ENCODE results near the gene TMEM267.
"Not testable (repeated sequence)": the region's sequence is repeated elsewhere in the genome, so short reads cannot be mapped to it uniquely, and the experiment has no call there.

Gene TMEM267

DNA sequence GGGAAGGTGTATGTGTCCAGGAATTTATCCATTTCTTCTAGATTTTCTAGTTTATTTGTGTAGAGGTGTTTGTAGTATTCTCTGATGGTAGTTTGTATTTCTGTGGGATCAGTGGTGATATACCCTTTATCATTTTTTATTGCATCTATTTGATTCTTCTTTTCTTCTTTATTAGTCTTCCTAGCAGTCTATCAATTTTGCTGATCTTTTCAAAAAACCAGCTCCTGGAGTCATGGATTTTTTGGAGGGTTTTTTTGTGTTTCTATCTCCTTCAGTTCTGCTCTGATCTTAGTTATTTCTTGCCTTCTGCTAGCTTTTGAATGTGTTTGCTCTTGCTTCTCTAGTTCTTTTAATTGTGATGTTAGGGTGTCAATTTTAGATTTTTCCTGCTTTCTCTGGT is 42.1 kb downstream of the TMEM267 start:
- not testable (repeated sequence) for DNase-seq

DNA sequence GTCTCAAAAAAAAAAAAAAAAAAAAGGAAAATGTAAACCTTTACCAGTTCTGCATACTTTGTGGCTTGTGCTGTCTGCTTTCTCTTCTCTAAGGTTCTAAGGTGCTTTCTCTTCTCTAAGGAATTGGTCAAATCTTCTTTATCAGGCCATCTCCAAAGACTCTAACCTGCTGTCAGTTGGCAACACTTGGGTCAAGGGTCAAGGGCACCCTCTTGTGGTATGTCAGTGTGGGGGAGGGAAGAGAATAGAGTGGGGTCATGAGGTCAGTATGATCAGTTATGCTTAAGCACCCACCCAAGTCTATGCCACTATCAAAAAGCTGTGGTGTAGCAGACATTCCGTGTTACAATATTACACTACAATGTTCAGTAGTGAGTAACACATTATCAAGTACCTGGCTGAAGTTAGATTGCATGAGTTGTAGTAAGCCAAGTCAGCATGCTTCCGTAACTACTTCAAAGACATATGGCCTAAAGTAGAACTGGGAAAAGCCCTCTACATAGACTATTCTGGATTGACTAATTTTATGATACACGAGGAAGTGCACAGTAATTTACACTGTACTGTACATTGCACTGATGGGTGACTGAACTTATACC is 46.5 kb downstream of the TMEM267 start:
- DNase-seq: no peak

DNA sequence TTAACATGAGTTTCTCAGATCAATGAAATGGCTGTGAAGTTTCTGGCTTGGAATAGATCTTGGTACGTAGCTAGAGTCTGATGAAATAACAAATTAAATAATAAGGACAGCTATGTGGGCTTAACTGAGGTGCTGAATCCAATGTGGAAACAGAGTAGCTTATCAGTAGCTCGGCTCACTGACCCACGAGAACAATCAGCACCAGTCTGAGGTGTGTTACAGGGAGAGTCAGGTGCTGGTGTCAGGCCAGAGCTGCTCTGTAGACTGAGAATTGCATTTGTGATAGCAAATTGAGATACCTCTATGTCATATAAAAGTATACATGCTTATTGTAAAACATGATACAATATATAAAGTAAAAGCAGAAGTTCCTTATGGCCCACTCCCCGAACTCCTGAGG is 50.3 kb downstream of the TMEM267 start:
- DNase-seq: no peak

DNA sequence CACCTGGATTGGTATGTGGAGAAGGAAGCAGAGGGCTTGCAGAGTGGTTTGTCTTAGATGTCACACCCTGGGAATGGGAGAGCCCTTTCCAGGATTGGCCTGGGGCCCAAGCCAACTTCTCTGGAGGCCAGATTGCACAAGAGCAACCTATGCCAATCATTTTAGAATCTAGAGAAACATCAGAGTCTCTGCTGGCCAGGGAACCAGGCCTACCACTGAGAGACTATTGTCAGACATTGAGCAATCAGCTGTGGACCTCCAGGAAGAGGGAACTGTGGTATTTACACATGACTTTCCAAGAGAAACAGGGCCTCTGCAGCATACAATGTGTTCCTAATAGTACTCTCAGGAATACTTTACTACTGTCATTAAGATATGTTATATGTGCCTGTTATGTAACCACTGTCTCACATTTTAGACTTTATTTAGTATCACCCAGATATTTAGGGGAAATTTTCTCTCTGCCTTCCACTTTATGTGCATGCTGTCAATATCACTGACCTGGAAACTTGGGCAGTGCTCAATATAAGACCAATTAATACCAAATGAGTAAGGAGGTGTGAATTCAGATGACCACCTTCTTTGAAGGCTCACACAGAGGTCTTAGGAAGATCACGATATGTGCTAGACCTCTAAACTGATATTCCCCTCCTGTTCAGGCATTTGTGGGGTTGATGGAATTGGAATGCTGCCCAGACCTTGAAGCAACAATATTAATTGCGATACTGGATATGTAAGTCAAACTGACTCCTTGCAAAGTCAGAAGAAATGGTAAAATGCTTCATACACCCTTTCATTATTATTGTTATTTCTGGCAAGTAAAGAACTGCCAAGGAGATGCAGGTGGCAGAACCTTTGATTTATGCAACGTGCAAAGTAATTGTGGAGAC is 50.9 kb downstream of the TMEM267 start:
- no peak for DNase-seq

DNA sequence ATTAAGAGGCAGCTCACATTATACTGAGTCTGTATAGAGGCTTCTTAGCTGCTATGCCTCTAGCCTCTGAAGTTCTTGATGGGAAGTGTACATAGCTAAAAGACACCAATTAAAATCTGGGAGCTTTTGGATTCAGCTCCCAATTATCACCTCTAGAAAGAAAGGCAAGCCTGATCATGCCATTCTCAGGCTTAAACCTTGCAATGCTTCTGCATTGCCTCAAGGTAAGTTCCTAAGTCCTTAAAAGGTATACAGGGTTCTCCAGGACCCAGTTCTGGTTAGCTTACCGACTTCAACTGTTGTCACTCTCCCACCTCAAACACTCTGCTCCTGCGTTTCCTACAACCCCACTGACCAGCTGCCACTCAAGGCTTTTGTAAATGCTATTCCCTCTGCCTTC is 54.0 kb downstream of the TMEM267 start:
- DNase-seq: no peak

DNA sequence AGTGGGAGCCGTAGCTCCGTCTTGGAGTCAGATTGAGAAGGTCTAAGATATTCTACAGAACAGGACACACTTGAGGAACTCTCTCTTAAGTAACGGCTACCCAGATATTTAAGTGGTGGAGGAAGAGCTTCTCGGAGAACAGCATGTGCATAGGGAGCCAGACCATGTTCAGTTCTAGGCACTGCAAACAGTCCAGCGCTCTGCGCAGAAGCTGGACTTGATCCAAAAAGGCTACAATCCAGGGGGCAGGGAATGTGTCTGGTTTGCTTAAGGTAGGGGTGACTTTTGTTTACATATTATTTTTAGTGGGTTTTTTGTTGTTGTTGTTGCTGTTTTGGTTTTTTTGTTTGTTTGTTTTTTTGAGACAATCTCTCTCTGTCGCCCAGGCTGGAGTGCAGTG is 54.6 kb downstream of the TMEM267 start:
- DNase-seq: no peak

DNA sequence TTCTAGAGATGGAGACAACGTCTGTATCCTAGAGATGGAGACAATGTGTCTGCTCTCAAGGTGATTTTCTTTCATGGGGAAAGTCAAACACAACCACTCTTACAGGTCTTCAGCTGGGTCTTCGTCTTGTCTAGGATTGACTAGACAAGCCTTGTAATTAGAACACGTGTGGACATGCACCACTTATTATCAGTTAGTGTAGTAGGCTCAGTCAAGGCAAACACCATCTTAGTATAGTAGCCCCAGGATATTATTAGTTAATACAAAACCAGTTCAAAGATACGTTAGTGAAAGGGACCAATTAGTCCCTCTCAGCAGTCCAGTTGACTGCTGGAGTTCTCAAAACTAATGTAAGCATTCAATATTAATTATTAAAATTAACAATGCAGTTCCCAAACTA is 56.4 kb downstream of the TMEM267 start:
- no peak for DNase-seq

DNA sequence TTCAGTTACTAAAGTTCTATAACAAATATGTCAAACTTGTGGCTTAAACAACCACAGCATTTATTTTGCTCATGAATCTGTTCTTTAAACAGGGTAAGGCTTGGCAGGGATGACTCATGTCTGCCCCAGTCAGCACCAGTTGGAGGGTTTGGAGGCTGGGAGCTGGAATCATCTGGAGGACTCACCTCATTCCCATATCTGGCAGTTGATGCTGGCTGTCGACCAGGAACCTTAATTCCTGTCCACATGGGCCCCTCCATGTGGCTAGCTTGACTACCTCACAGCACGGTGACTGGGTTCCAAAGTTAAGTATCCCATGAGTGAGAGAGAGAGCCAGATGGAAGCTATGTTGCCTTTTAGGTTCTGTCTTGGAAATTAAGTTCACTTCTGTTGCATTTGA is 57.7 kb downstream of the TMEM267 start:
- DNase-seq: no peak

DNA sequence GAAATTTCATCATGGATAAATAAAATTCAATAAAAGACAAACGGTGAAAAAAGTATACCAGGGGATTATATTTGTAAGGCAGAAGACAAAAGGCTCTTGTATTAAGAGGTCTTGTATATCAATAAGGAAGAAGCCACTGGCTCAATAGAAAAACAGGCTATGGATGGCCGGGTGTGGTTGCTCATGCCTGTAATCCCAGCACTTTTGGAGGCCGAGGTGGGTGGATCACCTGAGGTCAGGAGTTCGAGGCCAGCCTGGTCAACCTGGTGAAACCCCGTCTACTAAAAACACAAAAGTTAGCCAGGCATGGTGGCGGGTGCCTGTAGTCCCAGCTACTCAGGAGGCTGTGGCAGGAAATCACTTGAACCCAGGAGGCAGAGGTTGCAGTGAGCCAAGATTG is 60.6 kb downstream of the TMEM267 start:
- DNase-seq: not testable (repeated sequence)

DNA sequence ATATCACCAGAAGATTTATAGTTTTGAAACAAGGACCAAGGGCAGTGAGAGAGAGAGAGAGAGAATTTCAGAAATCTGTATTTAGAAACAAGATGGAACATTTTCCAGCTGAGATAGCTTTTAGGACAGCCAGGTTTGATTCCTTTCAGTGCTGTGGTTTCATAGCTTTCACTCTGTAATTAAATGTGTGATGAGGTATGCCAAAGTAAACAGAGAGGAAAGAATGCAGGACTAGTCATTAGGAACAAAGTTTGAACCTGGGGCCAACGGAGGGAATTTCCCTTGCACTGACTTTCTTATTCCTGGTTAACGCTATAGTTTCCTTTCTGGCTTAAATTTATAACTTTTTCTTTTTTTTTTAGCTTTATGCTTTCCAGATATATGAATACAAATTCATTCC is 61.5 kb downstream of the TMEM267 start:
- no peak for DNase-seq

DNA sequence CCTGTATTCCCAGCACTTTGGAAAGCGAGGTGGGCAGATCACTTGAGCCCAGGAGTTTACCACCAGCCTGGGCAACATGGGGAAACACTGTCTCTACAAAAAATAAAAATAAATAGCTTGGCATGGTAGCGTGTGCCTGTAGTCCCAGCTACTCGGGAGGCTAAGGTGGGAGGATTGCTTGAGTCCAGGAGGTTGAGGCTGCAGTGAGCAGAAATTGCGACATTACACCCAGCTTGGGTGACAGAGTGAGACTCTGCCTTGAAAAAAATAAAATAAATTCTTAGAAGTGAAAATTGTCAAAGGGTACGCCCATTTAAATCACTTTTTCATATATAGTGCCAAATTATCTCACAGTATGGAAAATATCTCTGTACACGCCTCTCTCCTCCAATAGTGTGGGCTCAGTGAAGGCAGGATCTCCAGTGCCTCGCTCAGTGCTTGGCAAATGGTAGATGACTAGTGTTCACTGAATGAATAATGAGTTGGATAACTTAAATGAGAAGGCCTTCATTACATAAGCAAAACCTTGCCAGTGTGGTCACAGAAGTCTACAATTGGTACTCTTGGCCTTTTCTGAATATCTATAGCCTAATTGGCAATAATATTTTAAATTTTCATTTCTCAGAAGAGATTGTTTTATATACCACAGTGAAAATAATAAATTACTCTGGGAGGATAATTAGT is 62.1 kb downstream of the TMEM267 start:
- DNase-seq: no peak

DNA sequence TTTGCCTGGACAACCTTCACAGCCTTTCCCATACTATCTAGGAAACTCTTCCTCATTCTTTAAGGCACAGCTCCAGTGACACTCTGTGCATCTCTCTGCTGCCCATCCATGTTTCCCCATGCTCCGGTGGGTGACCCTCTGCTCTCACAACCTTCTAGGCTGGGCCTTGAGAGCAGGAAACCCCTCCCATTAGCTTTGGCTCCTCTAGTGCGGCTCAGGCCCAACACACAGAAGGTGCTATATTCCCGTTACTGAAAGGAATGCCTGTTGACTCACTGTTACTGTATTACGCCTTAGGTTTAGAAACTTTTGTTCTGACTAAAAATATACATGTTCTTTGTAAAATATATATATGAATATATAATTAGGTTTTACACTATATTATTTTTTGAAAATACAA is 63.4 kb downstream of the TMEM267 start:
- DNase-seq: no peak

DNA sequence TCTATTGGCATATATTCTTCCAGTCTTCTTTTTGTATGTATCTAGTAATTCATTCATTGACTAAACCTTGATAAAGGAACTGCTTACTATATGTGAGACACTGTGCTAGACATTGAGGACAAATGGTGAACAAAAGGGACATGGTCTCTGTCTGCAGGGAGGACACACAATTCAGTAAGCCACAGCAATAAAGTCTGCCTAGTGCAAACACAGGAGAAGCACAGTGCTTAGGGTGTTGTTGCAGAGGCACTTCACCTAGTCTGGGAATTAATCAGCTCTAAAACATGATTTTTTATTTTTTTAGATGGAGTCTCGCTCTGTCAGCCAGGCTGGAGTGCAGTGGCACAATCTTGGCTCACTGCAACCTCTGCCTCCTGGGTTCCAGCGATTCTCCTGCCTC is 65.1 kb downstream of the TMEM267 start:
- no peak for DNase-seq

DNA sequence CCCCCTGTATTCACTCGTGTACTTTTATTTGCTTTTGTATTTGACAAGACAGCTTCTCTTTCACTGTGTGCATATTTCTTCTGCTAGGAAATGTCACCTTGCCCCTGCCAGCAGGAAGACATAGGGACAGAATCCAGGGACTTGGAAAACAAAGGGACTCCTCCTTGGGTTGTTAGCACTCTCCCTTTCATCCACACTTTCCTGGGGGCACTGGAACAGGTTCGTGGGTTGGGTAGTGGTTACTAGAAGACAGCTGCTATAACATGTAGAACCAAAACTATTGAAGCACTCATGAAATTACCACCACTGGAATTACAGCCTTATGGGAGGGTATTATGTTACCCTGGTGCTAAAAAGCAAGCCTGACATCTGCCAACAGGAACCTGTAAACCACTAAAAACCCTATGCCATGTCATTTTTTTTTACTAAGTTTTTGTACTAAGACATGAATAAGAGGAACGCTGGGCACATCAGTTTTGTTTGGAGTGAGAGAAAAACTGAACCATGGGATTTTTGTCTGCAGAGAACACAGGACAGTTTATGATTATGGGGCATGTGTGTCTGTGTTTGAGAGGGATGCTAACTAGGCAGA is 66.8 kb downstream of the TMEM267 start:
- no peak for DNase-seq

DNA sequence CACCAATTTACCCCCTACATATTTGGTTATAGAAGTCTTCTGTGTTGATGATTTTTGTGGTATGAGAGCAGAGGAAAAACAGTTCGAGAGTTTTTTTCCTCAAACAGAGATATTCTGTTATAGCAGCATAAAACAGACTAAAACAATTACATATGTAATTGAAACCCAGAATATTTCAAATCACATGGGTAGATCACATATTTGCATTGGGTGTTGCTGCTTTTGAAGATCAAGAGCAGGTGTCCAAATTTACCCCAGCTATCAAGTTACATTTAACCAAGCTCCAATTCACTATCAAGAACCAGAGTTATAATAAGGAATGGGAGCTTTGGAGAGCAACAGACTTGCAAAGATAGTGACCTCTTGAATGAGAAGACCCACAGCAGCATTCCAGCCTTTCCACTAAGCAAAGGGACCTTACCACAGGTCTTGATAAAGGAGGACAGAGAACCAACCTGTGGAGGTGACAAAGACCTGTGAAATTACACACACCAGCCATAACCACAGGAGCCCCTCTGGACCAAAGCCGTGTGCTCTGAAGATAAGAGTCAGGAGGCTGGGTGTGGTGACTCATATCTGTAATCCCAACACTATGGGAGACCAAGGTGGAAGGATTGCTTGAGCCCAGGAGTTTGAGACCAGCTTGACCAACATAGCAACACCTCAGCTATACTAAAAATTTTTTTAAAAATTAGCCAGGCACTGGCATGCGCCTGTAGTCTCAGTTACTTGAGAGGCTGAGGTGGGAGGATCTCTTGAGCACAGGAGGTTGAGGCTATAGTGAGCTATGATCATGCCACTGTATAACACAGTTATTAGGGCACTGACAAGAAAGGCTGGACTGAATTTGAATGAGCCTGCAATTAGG is 67.5 kb downstream of the TMEM267 start:
- no peak for DNase-seq

DNA sequence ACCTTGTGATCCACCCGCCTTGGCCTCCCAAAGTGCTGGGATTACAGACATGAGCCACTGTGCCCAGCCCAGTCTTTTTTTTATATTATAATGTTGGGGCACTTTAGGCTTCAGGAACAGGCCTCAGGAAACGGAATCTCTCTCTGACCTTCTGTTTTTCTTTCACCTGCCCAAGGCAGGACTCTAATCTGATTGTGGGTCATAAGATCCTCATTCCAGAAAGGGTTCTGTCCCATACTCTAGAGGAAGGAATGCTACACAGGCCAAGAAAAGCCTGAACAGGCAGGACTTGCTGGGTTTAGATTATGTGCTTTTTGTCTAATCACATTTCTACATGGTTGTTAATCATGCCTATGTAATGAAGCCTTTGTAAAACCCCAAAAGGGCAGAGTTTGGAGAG is 69.7 kb downstream of the TMEM267 start:
- no peak for DNase-seq

DNA sequence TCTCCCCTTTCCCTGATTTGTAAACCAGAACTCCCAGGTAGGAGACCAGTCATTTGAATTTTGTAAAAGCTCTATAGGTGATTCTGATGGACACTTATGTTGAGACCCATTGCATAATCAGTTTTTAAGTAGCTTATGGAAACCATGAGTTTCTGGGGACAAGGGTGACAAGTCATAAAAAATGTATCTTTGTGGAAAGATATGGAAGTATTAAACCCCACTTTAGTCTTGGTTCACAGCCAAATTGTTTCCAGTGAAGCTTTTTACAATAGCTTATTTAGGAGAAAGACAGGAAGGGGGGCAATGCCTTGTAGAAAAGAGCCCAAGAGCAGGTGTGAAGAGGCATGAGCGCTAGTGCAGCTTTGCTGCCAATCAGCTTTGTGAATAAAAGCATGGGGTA is 71.0 kb downstream of the TMEM267 start:
- no peak for DNase-seq

DNA sequence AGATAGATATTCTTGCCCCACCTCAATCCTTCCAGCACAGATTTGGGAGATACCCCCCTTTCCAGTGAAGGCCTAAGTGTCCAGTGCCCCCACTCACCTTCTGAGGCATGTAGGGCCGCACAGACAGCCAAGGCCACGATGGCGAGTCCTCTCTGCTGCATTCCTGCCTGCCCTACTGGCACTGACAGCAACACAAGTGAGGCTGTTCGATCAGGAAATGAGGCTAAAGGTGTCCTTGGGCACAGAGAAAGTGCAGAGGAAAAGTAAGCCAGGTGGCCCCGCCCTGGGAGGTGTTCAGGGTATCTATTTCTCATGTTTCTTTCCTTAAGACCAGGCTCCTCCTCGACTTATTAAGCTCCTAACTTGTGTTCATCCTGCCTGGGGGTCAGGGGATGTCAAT is 71.5 kb downstream of the TMEM267 start, which contains the start of gene CCL28:
Gene CCL28 (minus strand): TSS at position 236 of the 400 bp plus-strand sequence. CDS start 75 bp downstream, at position 161.
- DNase-seq: no peak

DNA sequence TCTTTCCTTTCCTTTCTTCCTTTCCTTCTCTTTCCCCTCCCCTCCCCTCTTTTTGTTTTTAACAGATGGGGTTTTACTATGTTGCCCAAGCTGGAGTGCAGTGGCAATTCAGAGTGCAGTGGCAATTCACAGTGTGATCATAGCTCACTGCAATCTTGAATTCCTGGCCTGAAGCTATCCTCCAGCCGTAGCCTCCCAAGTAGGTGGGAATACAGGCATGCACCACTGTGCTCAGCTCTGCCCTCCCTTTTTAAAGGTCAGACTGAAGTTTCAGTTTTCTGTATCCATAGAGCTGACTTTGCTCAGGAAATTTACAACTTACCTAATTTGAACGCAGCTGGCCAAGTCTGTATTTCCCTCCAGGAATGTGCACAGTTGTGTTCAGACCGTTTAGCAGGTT is 72.2 kb downstream of the TMEM267 start:
- DNase-seq: no peak

DNA sequence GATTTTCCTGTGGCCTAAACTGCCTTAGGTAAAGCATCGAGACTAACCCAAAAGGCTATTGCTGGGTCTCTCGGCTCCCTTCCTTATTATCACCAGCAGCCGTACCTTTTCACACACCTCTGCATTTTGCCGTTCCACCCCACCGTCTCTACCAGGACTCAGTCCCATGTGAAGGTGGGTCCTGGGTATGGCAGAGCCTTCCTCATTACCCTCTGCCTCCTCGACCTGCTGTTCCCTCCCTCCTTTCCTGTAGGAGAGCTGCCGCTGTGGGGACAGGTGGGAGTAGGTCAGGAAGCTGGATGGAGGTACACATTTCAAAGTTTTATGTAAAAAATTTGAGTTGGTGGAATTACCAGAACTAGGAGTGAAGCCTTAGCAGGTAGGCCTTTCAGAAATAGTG is 73.3 kb downstream of the TMEM267 start:
- DNase-seq: no peak

DNA sequence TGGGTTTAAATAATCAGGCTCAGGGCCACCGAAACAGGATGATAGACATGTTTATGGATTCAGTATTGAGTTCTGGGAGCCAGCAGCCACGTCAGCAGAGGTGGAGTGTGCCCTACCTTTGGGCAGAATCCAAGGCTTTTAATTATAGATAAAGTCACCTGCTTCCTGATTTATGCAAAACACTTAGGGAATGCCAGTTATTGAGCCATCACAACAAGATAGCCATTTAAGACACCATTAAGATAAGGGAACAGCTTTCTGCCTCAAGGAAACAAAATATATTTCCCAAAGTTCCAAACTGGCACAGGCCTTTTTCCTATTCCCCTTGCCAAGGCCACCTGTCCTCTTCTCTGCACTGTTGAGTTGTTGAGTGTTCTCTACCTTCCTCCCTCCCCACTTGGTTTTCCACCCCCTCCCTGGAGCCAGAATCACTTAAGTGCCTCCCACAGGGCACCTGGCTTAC is 73.8 kb downstream of the TMEM267 start:
- DNase-seq: no peak

DNA sequence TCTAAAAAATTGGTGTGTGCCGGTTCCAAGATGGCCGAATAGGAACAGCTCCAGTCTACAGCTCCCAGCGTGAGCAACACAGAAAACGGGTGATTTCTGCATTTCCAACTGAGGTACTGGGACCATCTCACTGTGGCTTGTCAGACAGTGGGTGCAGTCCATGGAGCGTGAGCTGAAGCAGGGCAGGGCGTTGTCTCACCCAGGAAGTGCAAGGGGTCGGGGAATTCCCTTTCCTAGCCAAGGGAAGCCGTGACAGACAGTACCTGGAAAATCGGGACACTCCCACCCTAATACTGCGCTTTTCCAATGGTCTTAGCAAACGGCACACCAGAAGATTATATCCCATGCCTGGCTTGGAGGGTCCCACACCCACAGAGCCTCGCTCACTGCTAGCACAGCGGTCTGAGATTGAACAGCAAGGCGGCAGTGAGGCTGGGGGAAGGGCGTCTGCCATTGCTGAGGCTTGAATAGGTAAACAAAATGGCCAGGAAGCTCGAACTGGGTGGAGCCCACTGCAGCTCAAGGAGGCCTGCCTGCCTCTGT is 81.1 kb downstream of the TMEM267 start:
- DNase-seq: not testable (repeated sequence)

Data from CD4-positive, alpha-beta T cell treated with Interleukin-21 for 1 hour (primary cell).